K562 (cell line): Measurements from ENCODE around the gene ANKRD11. TPM values are rescaled to one million over a fixed set of nuclear protein-coding genes. Genes with fewer than 3 reads are reported as not detected.

Experiments used
- ATAC-seq: fragments of 200-7000 bp; cut with Tn5 transposase; 3 replicates; pipeline ENCODE4 v1.9.1; 2020; ENCODE audit warnings: moderate library complexity
- BruUV-seq: library from RNA; stranded (reverse); fragments of 400-500 nt; replicated peaks from 2 replicates; lab custom pipeline; 2021; lab: Mats Ljungman, UMichigan
- CTCF ChIA-PET: fragments of 300-600 bp; formaldehyde crosslinking; extraction: SDS; loops from one replicate; lab custom pipeline; 2021; ENCODE audit warnings: low intra/inter-chr PET ratio; lab: Yijun Ruan, JAX
- POLR2A ChIA-PET: fragments of 300-600, 350-650 bp; sonication (Branson Sonifier 250); formaldehyde crosslinking; extraction: SDS; loops from one replicate; lab custom pipeline; 2021; ENCODE audit warnings: antibody characterized with exemption, inconsistent platforms; lab: Yijun Ruan, JAX
- DNase-seq, 4 experiments: peaks; one replicate each; pipeline versions ENCODE4 v3.0.0 to v3.0.0-alpha.2; 2011 to 2018; ENCODE audit warnings: low spot score in 3 of 4, mixed read lengths in 3 of 4; ENCODE audit errors: extremely low read depth in 1 of 4
- FAIRE-seq: peaks from 2 replicates; lab custom pipeline; 2011; peaks lifted over from hg19 to GRCh38; lab: Jason Lieb, UNC
- H2AFZ ChIP-seq: 2 replicates; pipeline ENCODE4 v1.6.0; 2011; ENCODE audit warnings: low read depth, low read length, control low read depth, inconsistent platforms
- H3K27ac ChIP-seq: fragments of 200-600 bp; 3 replicates; pipeline ENCODE4 v1.8.0; 2011; ENCODE audit warnings: low read depth, mild to moderate bottlenecking, control low read depth, inconsistent platforms, low read length, moderate library complexity, mixed read lengths; ENCODE audit errors: extremely low read depth
- H3K27me3 ChIP-seq, 2 experiments: fragments of 300-600 bp in 1 of 2; 2 replicates in 1 of 2; 3 replicates in 1 of 2; pipeline versions ENCODE4 v1.6.0 to v1.8.0; 2011; ENCODE audit warnings: inconsistent platforms in 2 of 2, low read length in 2 of 2, mild to moderate bottlenecking in 1 of 2, mixed read lengths in 1 of 2, moderate library complexity in 1 of 2; ENCODE audit not compliant: control insufficient read depth in 2 of 2, insufficient read depth in 2 of 2
- H3K36me3 ChIP-seq: fragments of 300-600 bp; 3 replicates; pipeline ENCODE4 v1.8.0; 2011; ENCODE audit warnings: mild to moderate bottlenecking, low read length, inconsistent platforms; ENCODE audit not compliant: control insufficient read depth, insufficient read depth
- H3K4me1 ChIP-seq, 2 experiments: fragments of 200-600 bp in 1 of 2; replicated peaks in 1 of 2; 2 replicates in 1 of 2; 3 replicates in 1 of 2; pipeline versions ENCODE4 v1.5.1 to v1.8.0; 2011; ENCODE audit warnings: inconsistent platforms in 2 of 2, low read length in 2 of 2, mild to moderate bottlenecking in 1 of 2, mixed read lengths in 1 of 2, moderate library complexity in 1 of 2; ENCODE audit not compliant: control insufficient read depth in 2 of 2, insufficient read depth in 2 of 2
- H3K4me2 ChIP-seq: 2 replicates; pipeline ENCODE4 v1.6.1; 2011; ENCODE audit warnings: low read length, control low read depth, inconsistent platforms, mixed read lengths; ENCODE audit not compliant: insufficient read depth
- H3K4me3 ChIP-seq: fragments of 200-600 bp; sonication (generic), shearing (Covaris generic); 2 replicates; pipeline ENCODE4 v1.5.1; 2016; ENCODE audit warnings: control low read depth, inconsistent platforms
- H3K79me2 ChIP-seq: fragments of 200-600 bp; 3 replicates; pipeline ENCODE4 v1.8.0; 2011; ENCODE audit warnings: low read length, inconsistent platforms; ENCODE audit not compliant: control insufficient read depth, insufficient read depth
- H3K9ac ChIP-seq, 2 experiments: 2 replicates each; pipeline versions ENCODE4 v1.6.0 to v1.6.1; 2011; ENCODE audit warnings: low read depth in 2 of 2, low read length in 2 of 2, control low read depth in 1 of 2, inconsistent platforms in 1 of 2, mild to moderate bottlenecking in 1 of 2, mixed read lengths in 1 of 2; ENCODE audit not compliant: insufficient read depth in 1 of 2
- H3K9me1 ChIP-seq: one replicate; pipeline ENCODE4 v1.6.0; 2011; ENCODE audit warnings: inconsistent platforms, mild to moderate bottlenecking, low read length, moderate library complexity; ENCODE audit not compliant: control insufficient read depth, insufficient read depth
- H3K9me3 ChIP-seq: replicated peaks from 2 replicates; pipeline ENCODE4 v1.5.1; 2011; ENCODE audit warnings: low read depth, low read length, inconsistent platforms; ENCODE audit not compliant: control insufficient read depth, insufficient read depth
- H4K20me1 ChIP-seq: replicated peaks from 2 replicates; pipeline ENCODE4 v1.6.1; 2011; ENCODE audit warnings: low read length, inconsistent platforms, mixed read lengths; ENCODE audit not compliant: control insufficient read depth, insufficient read depth
- CBX1 ChIP-seq: sonication (generic); IDR thresholded peaks from 2 replicates; pipeline ENCODE4 v1.6.1; 2016; ENCODE audit warnings: antibody characterized with exemption, low read depth, mild to moderate bottlenecking
- CCNT2 ChIP-seq: IDR thresholded peaks from 2 replicates; pipeline ENCODE4 v1.6.1; 2011; ENCODE audit warnings: borderline replicate concordance, low read depth, mild to moderate bottlenecking, moderate library complexity, mixed read lengths, low read length; ENCODE audit not compliant: insufficient read length; ENCODE audit errors: extremely low read depth
- ELK1 ChIP-seq: sonication (generic); formaldehyde crosslinking; IDR thresholded peaks from 2 replicates; pipeline ENCODE4 v1.8.1; 2022; ENCODE audit warnings: missing genetic modification reagents
- LEF1 ChIP-seq: fragments of 450-650 bp; IDR thresholded peaks from 2 replicates; pipeline ENCODE4 v1.6.1; 2016; ENCODE audit warnings: mild to moderate bottlenecking
- POLR2G ChIP-seq: fragments of 200-400 bp; formaldehyde crosslinking; IDR thresholded peaks from 2 replicates; pipeline ENCODE4 v1.6.1; 2017; ENCODE audit warnings: low read depth, mild to moderate bottlenecking, antibody characterized with exemption, low read length, moderate library complexity
- RAD21 ChIP-seq, 2 experiments: fragments of 250-450 bp in 1 of 2; fragments of 450-650 bp in 1 of 2; sonication (Bioruptor Pico) in 1 of 2; formaldehyde crosslinking in 1 of 2; IDR thresholded peaks in 1 of 2; conservative IDR thresholded peaks in 1 of 2; 2 replicates each; pipeline versions ENCODE4 v1.4.0 to v1.8.0; 2020 to 2022; ENCODE audit warnings: mild to moderate bottlenecking in 2 of 2, moderate library complexity in 1 of 2
- ZNF239 ChIP-seq: fragments of 250-450 bp; sonication (Bioruptor Pico); IDR thresholded peaks from 2 replicates; pipeline ENCODE4 v1.4.0; 2020; ENCODE audit warnings: mild to moderate bottlenecking
- ZNF316 ChIP-seq: fragments of 450-650 bp; IDR thresholded peaks from 2 replicates; pipeline ENCODE4 v1.6.1; 2016
- ZNF347 ChIP-seq: fragments of 450-650 bp; formaldehyde crosslinking; IDR thresholded peaks from 2 replicates; pipeline ENCODE4 v1.4.0; 2020; ENCODE audit warnings: low read depth, mild to moderate bottlenecking, moderate library complexity
- WGBS: fragments of 100-300 bp; shearing (Covaris generic); methylation state at CpG from one replicate; pipeline ENCODE4 v1.1.6; 2016; ENCODE audit warnings: low coverage, mixed read lengths; ENCODE audit not compliant: insufficient coverage; ENCODE audit errors: missing lambda C conversion rate; 5-methylcytosine and 5-hydroxymethylcytosine counted together
- in situ Hi-C: fragments of 300-500 bp; cut with MboI; formaldehyde crosslinking; loops from 4 replicates; pipeline ENCODE4 v1.15.0; 2018; ENCODE audit warnings: inconsistent platforms, mixed read lengths
- intact Hi-C: fragments of 100-400 bp; cut with micrococcal nuclease; formaldehyde crosslinking; loops from 2 replicates; pipeline ENCODE4 v1.14.2; 2022
- polyA plus RNA-seq, 8 experiments: library from polyadenylated mRNA; depleted of rRNA in 4 of 8; stranded (reverse) in 5 of 8; unstranded in 3 of 8; fragments of >200 nt; fragmentation: Nextera tagmentation in 2 of 8; fragmentation: Illumina TruSeq in 1 of 8; extraction: Ambion mirVana in 2 of 8; extraction: Trizol in 1 of 8; gene quantifications; 2 replicates each; pipeline versions ENCODE4 v1.2.1 to v1.2.3, GENCODE V29; 2011 to 2014; ENCODE audit warnings: inconsistent platforms in 1 of 8, missing spikeins in 1 of 8
- total RNA-seq, 7 experiments: library from RNA; depleted of rRNA in 6 of 7; stranded (reverse); fragments of >200 nt in 6 of 7; fragmentation: Illumina TruSeq in 2 of 7; extraction: Trizol in 2 of 7; gene quantifications; 2 replicates each; pipeline versions ENCODE4 v1.2.1 to v1.2.3, GENCODE V29; 2011 to 2021; ENCODE audit warnings: low replicate concordance in 1 of 7
- TF ChIP-seq, protein P1 (sequence below): sonication (generic); formaldehyde crosslinking; IDR thresholded peaks from 2 replicates; pipeline ENCODE4 v1.9.0; 2022; ENCODE audit warnings: mild to moderate bottlenecking, missing genetic modification reagents
- TF ChIP-seq, protein P2 (sequence below), 2 experiments: fragments of 450-650 bp; conservative IDR thresholded peaks; 2 replicates each; pipeline ENCODE4 v1.6.1; 2017; ENCODE audit warnings: mild to moderate bottlenecking in 2 of 2, moderate library complexity in 2 of 2

ANKRD11 gene
- total and polyA plus RNA-seq, 9 of the 15 experiments (the other 6 are each of a cell fraction or from before 2014, with no cell fraction given), result 4.7 to 126 (median 31.7) TPM

DNA sequence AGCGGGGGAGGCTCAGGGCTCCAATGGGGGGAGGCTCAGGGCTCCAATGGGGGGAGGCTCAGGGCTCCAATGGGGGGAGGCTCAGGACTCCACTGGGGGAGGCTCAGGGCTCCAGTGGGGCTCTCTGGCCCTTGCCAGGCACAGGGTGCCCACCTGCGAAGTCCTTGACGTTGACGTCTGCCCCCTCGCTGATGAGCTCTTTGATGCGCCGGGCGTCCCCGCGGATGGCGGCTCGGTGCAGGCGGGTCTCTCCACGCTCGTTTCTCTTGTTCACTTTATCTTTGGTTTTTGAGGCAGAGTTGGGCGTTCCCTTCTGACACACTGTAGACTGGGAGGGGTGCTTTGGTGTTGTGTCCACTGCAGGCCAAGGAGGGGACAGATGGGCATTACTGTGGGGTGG is 199.9 kb downstream of the ANKRD11 start (continued):
- no peak for TF ChIP-seq ELK1 (CRISPR knock-in tag)

DNA sequence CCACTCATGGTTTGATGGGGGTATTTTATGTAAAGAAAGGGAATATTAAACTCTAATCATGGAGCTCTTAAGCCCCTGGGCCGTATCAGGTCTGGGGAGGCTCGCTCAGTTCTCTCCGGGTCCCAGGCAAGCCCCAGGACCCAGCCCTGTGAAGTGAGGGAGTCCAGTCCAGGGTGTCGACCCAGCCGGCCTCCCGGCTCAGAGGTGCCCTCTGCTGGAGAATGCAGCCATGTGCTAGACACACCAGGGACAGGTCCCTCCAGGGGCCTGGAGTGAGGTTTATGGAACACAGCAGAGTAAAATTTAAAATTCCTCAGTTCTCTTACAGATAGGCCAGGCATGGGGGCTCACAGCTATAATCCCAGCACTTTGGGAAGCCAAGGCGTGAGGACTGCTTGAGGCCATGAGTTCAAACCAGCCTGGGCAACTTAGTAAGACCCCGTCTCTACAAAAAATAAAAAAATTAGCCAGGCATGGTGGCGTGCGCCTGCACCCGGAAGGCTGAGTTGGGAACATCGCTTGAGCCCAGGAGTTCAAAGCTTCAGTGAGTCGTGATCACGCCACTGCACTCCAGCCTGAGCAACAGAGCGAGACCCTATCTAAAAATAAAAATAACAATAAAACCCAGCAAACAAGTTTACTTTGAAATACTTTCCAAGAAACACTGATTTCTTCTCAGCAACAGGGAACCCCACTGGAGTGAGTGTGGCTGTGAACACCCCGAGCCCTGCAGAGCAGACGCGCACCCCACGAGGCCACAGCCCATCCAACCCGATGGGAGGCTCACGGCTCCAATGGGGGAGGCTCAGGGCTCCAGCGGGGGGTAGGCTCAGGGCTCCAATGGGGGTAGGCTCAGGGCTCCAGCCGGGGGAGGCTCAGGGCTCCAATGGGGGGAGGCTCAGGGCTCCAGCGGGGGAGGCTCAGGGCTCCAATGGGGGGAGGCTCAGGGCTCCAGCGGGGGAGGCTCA is 200.6 kb downstream of the ANKRD11 start:
- no peak overlapping the region for H2AFZ ChIP-seq
- H3K36me3 ChIP-seq, result peaks cover 64% of the 10 kb centered on the region
- H3K79me2 ChIP-seq, result peaks cover 37% of the 10 kb centered on the region
- FAIRE-seq (peak; percentile 89), ATAC-seq (peak; percentile 94), DNase-seq (peak; percentile 84 to 93 (median 88))
- no peak overlapping the region for H3K4me2 ChIP-seq
- in situ Hi-C loops (no loop called here), intact Hi-C loops (loop anchor here (2.0 kb wide), 1 partner anchor 43 kb away; no protein-coding TSS in a partner anchor)
- ChIA-PET CTCF (interaction anchor here (0.7 kb wide), 1 partner anchor 73 kb away, joined by 4 read pairs; the partner anchor contains the start of gene ZNF778), POLR2A (no interaction called here)
- WGBS, result 79% methylated on average over 20 of the region's 25 CpGs
- H3K27ac ChIP-seq, result no peak overlapping the region
- peaks cover 8 to 45% of the 10 kb centered on the region in 2 experiments; a peak in 4 of 5 replicates for H3K4me1 ChIP-seq
- H3K9me1 ChIP-seq, result peaks cover 11% of the 10 kb centered on the region
- no peak overlapping the region for H3K9ac ChIP-seq
- peaks cover 13% of the 10 kb centered on the region for H3K9me3 ChIP-seq
- H3K4me3 ChIP-seq, result no peak overlapping the region
- peaks cover 28% of the 10 kb centered on the region for H4K20me1 ChIP-seq
- no TSS peak for BruUV-seq
- H3K27me3 ChIP-seq, result no peaks in the 10 kb centered on the region
- TF ChIP-seq, protein P1, sequence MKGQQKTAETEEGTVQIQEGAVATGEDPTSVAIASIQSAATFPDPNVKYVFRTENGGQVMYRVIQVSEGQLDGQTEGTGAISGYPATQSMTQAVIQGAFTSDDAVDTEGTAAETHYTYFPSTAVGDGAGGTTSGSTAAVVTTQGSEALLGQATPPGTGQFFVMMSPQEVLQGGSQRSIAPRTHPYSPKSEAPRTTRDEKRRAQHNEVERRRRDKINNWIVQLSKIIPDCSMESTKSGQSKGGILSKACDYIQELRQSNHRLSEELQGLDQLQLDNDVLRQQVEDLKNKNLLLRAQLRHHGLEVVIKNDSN (CRISPR knock-in tag), result no peak
- TF ChIP-seq POLR2G (peak; percentile 21; the same call in 1 of the 2 replicates), ZNF347 (CRISPR knock-in tag) (no peak), CBX1 (no peak), RAD21 (CRISPR knock-in tag; conservative IDR thresholded peaks at IDR 0.05 in 1 of 2, IDR thresholded peaks at IDR 0.05 in 1 of 2) (peak; percentile 30 to 57), LEF1 (no peak), ZNF316 (no peak), ZNF239 (no peak), CCNT2 (no peak)
- TF ChIP-seq, protein P2, sequence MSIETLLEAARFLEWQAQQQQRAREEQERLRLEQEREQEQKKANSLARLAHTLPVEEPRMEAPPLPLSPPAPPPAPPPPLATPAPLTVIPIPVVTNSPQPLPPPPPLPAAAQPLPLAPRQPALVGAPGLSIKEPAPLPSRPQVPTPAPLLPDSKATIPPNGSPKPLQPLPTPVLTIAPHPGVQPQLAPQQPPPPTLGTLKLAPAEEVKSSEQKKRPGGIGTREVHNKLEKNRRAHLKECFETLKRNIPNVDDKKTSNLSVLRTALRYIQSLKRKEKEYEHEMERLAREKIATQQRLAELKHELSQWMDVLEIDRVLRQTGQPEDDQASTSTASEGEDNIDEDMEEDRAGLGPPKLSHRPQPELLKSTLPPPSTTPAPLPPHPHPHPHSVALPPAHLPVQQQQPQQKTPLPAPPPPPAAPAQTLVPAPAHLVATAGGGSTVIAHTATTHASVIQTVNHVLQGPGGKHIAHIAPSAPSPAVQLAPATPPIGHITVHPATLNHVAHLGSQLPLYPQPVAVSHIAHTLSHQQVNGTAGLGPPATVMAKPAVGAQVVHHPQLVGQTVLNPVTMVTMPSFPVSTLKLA (conservative IDR thresholded peaks at IDR 0.05), result peak; percentile 29 to 49; a peak in 1 of 4 replicates
